Upper lobe of left lung (tissue), 6 donors: ENCODE results near the gene ZNF367. TPM values are rescaled to one million over a fixed set of nuclear protein-coding genes. Genes with fewer than 3 reads are reported as not detected.

Experiments used
- ATAC-seq, 2 donors: fragments of 200-7000 bp; cut with Tn5 transposase; one replicate each; pipeline ENCODE4 v1.9.1; 2022; ENCODE audit warnings: mild to moderate bottlenecking in 2 of 2, moderate library complexity in 2 of 2; ENCODE audit not compliant: low FRiP score in 2 of 2
- DNase-seq, 2 donors: peaks; one replicate each; pipeline ENCODE4 v3.0.0-alpha.2; 2019 to 2020
- H3K27ac ChIP-seq, 4 donors: fragments of 200-600 bp; sonication (generic); one replicate each; pipeline ENCODE4 v1.5.1; 2016 to 2019
- H3K27me3 ChIP-seq, 4 donors: fragments of 200-600 bp; sonication (generic); one replicate each; pipeline ENCODE4 v1.5.1; 2017 to 2019
- H3K36me3 ChIP-seq, 4 donors: fragments of 200-600 bp; sonication (generic); one replicate each; pipeline ENCODE4 v1.5.1; 2016 to 2019
- H3K4me1 ChIP-seq, 4 donors: fragments of 200-600 bp; sonication (generic); one replicate each; pipeline ENCODE4 v1.5.1; 2018 to 2019
- H3K4me3 ChIP-seq, 4 donors: fragments of 200-600 bp; sonication (generic); one replicate each; pipeline ENCODE4 v1.5.1; 2017 to 2019; ENCODE audit warnings: mild to moderate bottlenecking in 2 of 4, moderate library complexity in 1 of 4
- H3K9me3 ChIP-seq, 4 donors: fragments of 200-600 bp; sonication (generic); one replicate each; pipeline ENCODE4 v1.5.1; 2018 to 2019
- CTCF ChIP-seq, 6 experiments: fragments of 450-650 bp in 4 of 6; fragments of 200-600 bp in 2 of 6; sonication (generic) in 2 of 6; IDR thresholded peaks; one replicate each; pipeline ENCODE4 v1.5.1; 2016 to 2019; ENCODE audit warnings: antibody characterized with exemption in 6 of 6
- EP300 ChIP-seq, 4 donors: sonication (generic); formaldehyde crosslinking; IDR thresholded peaks; one replicate each; pipeline ENCODE4 v1.5.1; 2017; ENCODE audit warnings: antibody characterized with exemption in 4 of 4, control low read depth in 2 of 4
- POLR2A ChIP-seq, 4 donors: fragments of 450-650 bp; IDR thresholded peaks; one replicate each; pipeline ENCODE4 v1.5.1; 2016 to 2017; ENCODE audit warnings: antibody characterized with exemption in 4 of 4, mild to moderate bottlenecking in 2 of 4
- POLR2AphosphoS5 ChIP-seq, 2 donors: sonication (generic); formaldehyde crosslinking; IDR thresholded peaks; one replicate each; pipeline ENCODE4 v1.5.1; 2017; ENCODE audit warnings: antibody characterized with exemption in 2 of 2
- WGBS, 2 donors: methylation state at CpG; one replicate each; pipeline ENCODE4 v1.1.5; 2017 to 2018; 5-methylcytosine and 5-hydroxymethylcytosine counted together
- total RNA-seq, 6 donors: library from RNA; depleted of rRNA in 4 of 6; stranded (reverse); fragments of >200 nt in 4 of 6; gene quantifications; one replicate each; pipeline versions ENCODE4 v1.1.0 to v1.2.1, GENCODE V29; 2016 to 2021
- donor health status: DM: no; HTN: no; CAD: no; lungs with moderate emphysema.
- donor health status: DM: no; HTN: yes; CAD: no; lungs with severe emphysema.

Gene ZNF367
- total RNA-seq, 6 donors from 2014 or later, result 0.59 to 2.6 (median 1.4) TPM

GRCh38 chr9:96461336-96461735 lies 43.2 kb upstream of the ZNF367 start:
- Histone ChIP-seq H3K4me1 (no peaks in the 10 kb centered on the region), H3K36me3 (peaks cover 0 to 15% (median 0%) of the 10 kb centered on the region in 4 donors), H3K27ac (no peak overlapping the region), H3K27me3 (no peaks in the 10 kb centered on the region), H3K9me3 (no peaks in the 10 kb centered on the region), H3K4me3 (no peak overlapping the region)
- DNase-seq, result no peak
- no peak for TF ChIP-seq CTCF (IDR thresholded peaks at IDR 0.05)
- TF ChIP-seq EP300 (IDR thresholded peaks at IDR 0.05), result no peak
- TF ChIP-seq POLR2A (IDR thresholded peaks at IDR 0.05), result no peak
- no peak for TF ChIP-seq POLR2AphosphoS5 (IDR thresholded peaks at IDR 0.05)
- 93 to 95% methylated on average over 8 of the region's 8 CpGs for WGBS, 2 donors
- ATAC-seq, result no peak

- no peaks in the 10 kb centered on the region for H3K4me1 ChIP-seq
- DNase-seq (no peak), ATAC-seq (no peak)
- TF ChIP-seq CTCF (IDR thresholded peaks at IDR 0.05) (no peak), EP300 (IDR thresholded peaks at IDR 0.05) (no peak), POLR2AphosphoS5 (IDR thresholded peaks at IDR 0.05) (no peak), POLR2A (IDR thresholded peaks at IDR 0.05) (no peak)
- H3K36me3 ChIP-seq, result peaks cover 0 to 10% (median 0%) of the 10 kb centered on the region in 4 donors
- no peaks in the 10 kb centered on the region for H3K27me3 ChIP-seq
- no peaks in the 10 kb centered on the region for H3K9me3 ChIP-seq
- H3K27ac ChIP-seq, result no peak overlapping the region
- H3K4me3 ChIP-seq, result no peak overlapping the region
Observed at GRCh38 chr9:96460882-96461281, 42.7 kb upstream of the ZNF367 start.

GRCh38 chr9:96460470-96460869 lies 42.3 kb upstream of the ZNF367 start:
- TF ChIP-seq POLR2AphosphoS5 (IDR thresholded peaks at IDR 0.05) (no peak), CTCF (IDR thresholded peaks at IDR 0.05) (no peak), EP300 (IDR thresholded peaks at IDR 0.05) (no peak), POLR2A (IDR thresholded peaks at IDR 0.05) (no peak)
- H3K27me3 ChIP-seq, result no peaks in the 10 kb centered on the region
- no peaks in the 10 kb centered on the region for H3K9me3 ChIP-seq
- DNase-seq (no peak), ATAC-seq (peak in 1 of 2 donors; percentile 60)
- no peaks in the 10 kb centered on the region for H3K4me1 ChIP-seq
- no peak overlapping the region for H3K27ac ChIP-seq
- H3K4me3 ChIP-seq, result no peak overlapping the region
- H3K36me3 ChIP-seq, result peaks cover 0 to 6% (median 0%) of the 10 kb centered on the region in 4 donors
- WGBS, 2 donors, result 88 to 92% methylated on average over 5 of the region's 5 CpGs

- no peaks in the 10 kb centered on the region for H3K9me3 ChIP-seq
- WGBS, 2 donors, result 94 to 96% methylated on average over 7 of the region's 7 CpGs
- TF ChIP-seq CTCF (IDR thresholded peaks at IDR 0.05) (no peak), POLR2A (IDR thresholded peaks at IDR 0.05) (no peak), POLR2AphosphoS5 (IDR thresholded peaks at IDR 0.05) (no peak), EP300 (IDR thresholded peaks at IDR 0.05) (no peak)
Observed at GRCh38 chr9:96459268-96460007, 41.3 kb upstream of the ZNF367 start.

GRCh38 chr9:96458226-96458625 lies 40.1 kb upstream of the ZNF367 start:
- Histone ChIP-seq H3K36me3 (peaks cover 0 to 4% (median 0%) of the 10 kb centered on the region in 4 donors), H3K27me3 (no peaks in the 10 kb centered on the region), H3K4me1 (peaks cover 0 to 5% (median 0%) of the 10 kb centered on the region in 4 donors), H3K4me3 (no peak overlapping the region), H3K9me3 (no peaks in the 10 kb centered on the region), H3K27ac (no peak overlapping the region)
- ATAC-seq (no peak), DNase-seq (no peak)
- WGBS, 2 donors, result 89 to 94% methylated on average over 8 of the region's 8 CpGs
- no peak for TF ChIP-seq EP300 (IDR thresholded peaks at IDR 0.05)
- no peak for TF ChIP-seq POLR2AphosphoS5 (IDR thresholded peaks at IDR 0.05)
- no peak for TF ChIP-seq POLR2A (IDR thresholded peaks at IDR 0.05)
- TF ChIP-seq CTCF (IDR thresholded peaks at IDR 0.05), result no peak

More at GRCh38 chr9:96459268-96460007, 41.3 kb upstream of the ZNF367 start:
- H3K27ac ChIP-seq, result no peak overlapping the region
- H3K27me3 ChIP-seq, result no peaks in the 10 kb centered on the region
- DNase-seq (no peak), ATAC-seq (no peak)
- H3K4me1 ChIP-seq, result no peaks in the 10 kb centered on the region
- H3K4me3 ChIP-seq, result no peak overlapping the region
- peaks cover 0 to 4% (median 0%) of the 10 kb centered on the region in 4 donors for H3K36me3 ChIP-seq
